GM23248 (cell line): Measurements from ENCODE around the gene PTPRN2. TPM values are rescaled to one million over a fixed set of nuclear protein-coding genes. Genes with fewer than 3 reads are reported as not detected.

Experiments used
- DNase-seq: peaks from one replicate; pipeline ENCODE4 v3.0.0-alpha.2; 2015
- H2AFZ ChIP-seq: fragments of 200-600 bp; sonication (generic); 2 replicates; pipeline ENCODE4 v1.6.1; 2016; ENCODE audit warnings: antibody characterized with exemption
- H3F3A ChIP-seq: fragments of 200-600 bp; sonication (generic); 2 replicates; pipeline ENCODE4 v1.6.1; 2016; ENCODE audit warnings: mild to moderate bottlenecking, antibody characterized with exemption, mixed run types; ENCODE audit not compliant: insufficient read depth
- H3K27ac ChIP-seq: fragments of 200-600 bp; sonication (generic); 2 replicates; pipeline ENCODE4 v1.5.1; 2016; ENCODE audit warnings: mild to moderate bottlenecking
- H3K27me3 ChIP-seq: fragments of 200-600 bp; sonication (generic); replicated peaks from 2 replicates; pipeline ENCODE4 v1.6.1; 2016; ENCODE audit warnings: mild to moderate bottlenecking; ENCODE audit not compliant: insufficient read depth
- H3K36me3 ChIP-seq: fragments of 200-600 bp; sonication (generic); 2 replicates; pipeline ENCODE4 v1.6.1; 2016; ENCODE audit warnings: low read depth, mild to moderate bottlenecking
- H3K4me1 ChIP-seq: fragments of 200-600 bp; sonication (generic); 2 replicates; pipeline ENCODE4 v1.6.1; 2016; ENCODE audit warnings: mild to moderate bottlenecking; ENCODE audit not compliant: insufficient read depth
- H3K4me2 ChIP-seq: fragments of 200-600 bp; sonication (generic); one replicate; pipeline ENCODE4 v1.6.1; 2016; ENCODE audit warnings: mild to moderate bottlenecking; ENCODE audit not compliant: unreplicated experiment
- H3K4me3 ChIP-seq: fragments of 200-600 bp; sonication (generic); 2 replicates; pipeline ENCODE4 v1.5.1; 2016; ENCODE audit warnings: mild to moderate bottlenecking
- H3K79me2 ChIP-seq: fragments of 200-600 bp; sonication (generic); 2 replicates; pipeline ENCODE4 v1.6.1; 2016; ENCODE audit warnings: mild to moderate bottlenecking; ENCODE audit not compliant: insufficient read depth
- H3K9ac ChIP-seq: fragments of 200-600 bp; sonication (generic); 2 replicates; pipeline ENCODE4 v1.6.1; 2016; ENCODE audit warnings: mild to moderate bottlenecking
- H3K9me2 ChIP-seq: fragments of 200-600 bp; sonication (generic); 2 replicates; pipeline ENCODE4 v1.6.1; 2016; ENCODE audit warnings: mixed run types, mild to moderate bottlenecking, moderate library complexity; ENCODE audit not compliant: insufficient read depth
- H3K9me3 ChIP-seq: fragments of 200-600 bp; sonication (generic); one replicate; pipeline ENCODE4 v1.6.1; 2017; ENCODE audit warnings: low read depth
- H4K20me1 ChIP-seq: fragments of 200-600 bp; sonication (generic); 2 replicates; pipeline ENCODE4 v1.6.0; 2016; ENCODE audit not compliant: insufficient read depth
- EZH2 ChIP-seq: fragments of 200-600 bp; sonication (generic); IDR thresholded peaks from 2 replicates; pipeline ENCODE4 v1.6.1; 2018; ENCODE audit warnings: antibody characterized with exemption, mild to moderate bottlenecking; ENCODE audit not compliant: insufficient read depth, poor library complexity, severe bottlenecking
- EZH2phosphoT487 ChIP-seq: fragments of 200-600 bp; sonication (generic); IDR thresholded peaks from 2 replicates; pipeline ENCODE4 v1.6.1; 2018; ENCODE audit warnings: antibody characterized with exemption, moderate library complexity, mild to moderate bottlenecking, low read depth; ENCODE audit not compliant: insufficient read depth
- WGBS, 2 experiments: methylation state at CpG; one replicate each; pipeline ENCODE4 v1.1.6; 2015 to 2017; ENCODE audit warnings: low lambda C conversion rate in 2 of 2, low coverage in 1 of 2; ENCODE audit errors: missing lambda C conversion rate in 2 of 2; 5-methylcytosine and 5-hydroxymethylcytosine counted together
- in situ Hi-C: fragments of 300-500 bp; cut with MboI; formaldehyde crosslinking; loops from 2 replicates; pipeline ENCODE4 v1.15.0; 2020
- polyA plus RNA-seq: library from polyadenylated mRNA; unstranded; fragments of >200 nt; fragmentation: Nextera tagmentation; extraction: Ambion mirVana; gene quantifications from 2 replicates; pipeline ENCODE4 v1.2.1, GENCODE V29; 2016
- total RNA-seq: library from RNA; depleted of rRNA; stranded (reverse); fragments of >200 nt; shearing (Covaris generic); gene quantifications from 2 replicates; pipeline ENCODE4 v1.2.3, GENCODE V29; 2014

PTPRN2 gene
- total and polyA plus RNA-seq, 2 experiments from 2014 or later = 0.13 TPM; not detected in 1

- in situ Hi-C loops = no loop called here
- WGBS, 2 experiments = 3% methylated on average over 27 to 47 of the region's 72 CpGs
- Histone ChIP-seq H3K27me3 (peaks cover 46% of the 10 kb centered on the region), H3K9ac (no peak overlapping the region), H3K79me2 (no peaks in the 10 kb centered on the region), H3K4me1 (no peaks in the 10 kb centered on the region), H3K4me3 (no peak overlapping the region), H3K4me2 (no peak overlapping the region), H2AFZ (no peak overlapping the region), H3F3A (no peaks in the 10 kb centered on the region), H4K20me1 (no peaks in the 10 kb centered on the region), H3K9me3 (no peaks in the 10 kb centered on the region), H3K36me3 (no peaks in the 10 kb centered on the region), H3K27ac (no peak overlapping the region), H3K9me2 (no peaks in the 10 kb centered on the region)
- TF ChIP-seq EZH2 (no peak), EZH2phosphoT487 (no peak)
- peak; percentile 51 for DNase-seq
Observed at GRCh38 chr7:157690833-157691585, 896.6 kb downstream of the PTPRN2 start.

- Histone ChIP-seq H3F3A (no peaks in the 10 kb centered on the region), H3K4me3 (0 out of 2 replicates have a peak overlapping the region, but pooled peaks have one; percentile 43), H3K9me2 (no peaks in the 10 kb centered on the region), H3K27ac (no peak overlapping the region), H3K4me2 (no peak overlapping the region), H3K9me3 (no peaks in the 10 kb centered on the region), H3K27me3 (peaks cover 47% of the 10 kb centered on the region), H2AFZ (no peak overlapping the region), H3K36me3 (no peaks in the 10 kb centered on the region), H3K9ac (no peak overlapping the region), H3K79me2 (no peaks in the 10 kb centered on the region), H4K20me1 (no peaks in the 10 kb centered on the region), H3K4me1 (no peaks in the 10 kb centered on the region)
- in situ Hi-C loops = no loop called here
- WGBS, 2 experiments = 2% methylated on average over 58 to 63 of the region's 70 CpGs
- peak; percentile 29 for DNase-seq
- TF ChIP-seq EZH2phosphoT487 (no peak), EZH2 (no peak)
Observed at GRCh38 chr7:157690058-157690832, 897.4 kb downstream of the PTPRN2 start.

- TF ChIP-seq EZH2 = no peak
- TF ChIP-seq EZH2phosphoT487 = no peak
- no peaks in the 10 kb centered on the region for H3K36me3 ChIP-seq
- peaks cover 42% of the 10 kb centered on the region for H3K27me3 ChIP-seq
- WGBS, 2 experiments = 2% methylated on average over 46 to 58 of the region's 59 CpGs
- no peak overlapping the region for H3K27ac ChIP-seq
- H3K4me1 ChIP-seq = no peaks in the 10 kb centered on the region
- no peaks in the 10 kb centered on the region for H3K9me3 ChIP-seq
- H3K79me2 ChIP-seq = no peaks in the 10 kb centered on the region
- no peak overlapping the region for H3K9ac ChIP-seq
- no peak for DNase-seq
- H3K4me3 ChIP-seq = no peak overlapping the region
- in situ Hi-C loops = no loop called here
- no peak overlapping the region for H2AFZ ChIP-seq
- H4K20me1 ChIP-seq = no peaks in the 10 kb centered on the region
- no peak overlapping the region for H3K4me2 ChIP-seq
- no peaks in the 10 kb centered on the region for H3F3A ChIP-seq
- no peaks in the 10 kb centered on the region for H3K9me2 ChIP-seq
Observed at GRCh38 chr7:157689269-157690057, 898.2 kb downstream of the PTPRN2 start.

- H3K4me1 ChIP-seq = no peaks in the 10 kb centered on the region
- H3K4me2 ChIP-seq = no peak overlapping the region
- H3K9me3 ChIP-seq = no peaks in the 10 kb centered on the region
- DNase-seq = no peak
- H3K4me3 ChIP-seq = no peak overlapping the region
- TF ChIP-seq EZH2phosphoT487 (no peak), EZH2 (no peak)
- H4K20me1 ChIP-seq = no peaks in the 10 kb centered on the region
- no peak overlapping the region for H2AFZ ChIP-seq
- in situ Hi-C loops = no loop called here
- H3F3A ChIP-seq = no peaks in the 10 kb centered on the region
- H3K36me3 ChIP-seq = no peaks in the 10 kb centered on the region
- no peak overlapping the region for H3K27ac ChIP-seq
- H3K9me2 ChIP-seq = no peaks in the 10 kb centered on the region
- no peaks in the 10 kb centered on the region for H3K79me2 ChIP-seq
- WGBS, 2 experiments = 4% methylated on average over 54 to 59 of the region's 64 CpGs
- no peak overlapping the region for H3K9ac ChIP-seq
- H3K27me3 ChIP-seq = peaks cover 47% of the 10 kb centered on the region
Observed at GRCh38 chr7:157688533-157689268, 898.9 kb downstream of the PTPRN2 start.
